GM21619 (cell line): ENCODE data around the gene MAML3.

Experiments used
- ATAC-seq: cut with Tn5 transposase; IDR thresholded peaks from one replicate; pipeline ENCODE4 v1.9.1; 2021; ENCODE audit not compliant: unreplicated experiment

Gene MAML3

DNA sequence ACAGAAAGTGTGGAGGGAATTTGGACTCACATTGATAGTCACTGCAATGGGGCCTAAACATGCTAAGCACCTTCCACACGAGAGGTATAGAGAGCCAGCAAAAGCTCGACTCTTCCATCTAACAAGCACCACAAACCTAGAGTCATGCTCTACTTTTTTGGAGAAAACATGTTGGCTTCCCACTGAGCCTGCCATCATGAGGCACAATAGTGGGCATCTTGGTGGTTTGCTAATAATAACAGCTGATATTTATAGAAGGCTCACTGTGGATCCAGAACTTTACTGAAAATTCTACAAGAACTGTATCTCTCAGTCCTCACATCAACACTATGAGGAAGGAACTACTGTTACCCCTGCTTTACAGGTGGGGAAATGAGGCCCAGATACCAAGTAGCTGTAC, 26.6 kb downstream of the MAML3 start:
- ATAC-seq = no peak

GRCh38 chr4:140126261-140126660, 27.7 kb downstream of the MAML3 start:
- ATAC-seq = no peak

DNA sequence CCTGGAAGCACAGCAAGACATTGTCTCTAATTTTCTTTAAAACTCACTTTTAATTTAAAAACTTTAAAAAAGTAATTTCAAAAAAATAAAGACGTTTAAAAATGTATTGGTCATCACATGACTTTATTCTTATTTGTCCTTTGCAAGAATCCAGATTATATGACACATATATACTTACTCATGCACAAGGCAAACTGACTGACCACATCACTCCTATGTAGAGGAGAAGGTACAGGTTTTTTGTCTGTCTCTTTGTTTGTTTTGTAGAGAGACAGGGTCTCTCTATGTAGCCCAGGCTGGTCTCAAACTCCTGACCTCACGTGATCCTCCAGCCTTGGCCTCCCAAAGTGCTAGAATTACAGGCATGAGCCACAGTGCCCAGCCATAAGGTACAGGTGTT, 28.6 kb downstream of the MAML3 start:
- ATAC-seq = no peak

GRCh38 chr4:140123666-140124377, 30.2 kb downstream of the MAML3 start:
- no peak for ATAC-seq

GRCh38 chr4:140122891-140123290, 31.1 kb downstream of the MAML3 start:
- ATAC-seq = no peak

DNA sequence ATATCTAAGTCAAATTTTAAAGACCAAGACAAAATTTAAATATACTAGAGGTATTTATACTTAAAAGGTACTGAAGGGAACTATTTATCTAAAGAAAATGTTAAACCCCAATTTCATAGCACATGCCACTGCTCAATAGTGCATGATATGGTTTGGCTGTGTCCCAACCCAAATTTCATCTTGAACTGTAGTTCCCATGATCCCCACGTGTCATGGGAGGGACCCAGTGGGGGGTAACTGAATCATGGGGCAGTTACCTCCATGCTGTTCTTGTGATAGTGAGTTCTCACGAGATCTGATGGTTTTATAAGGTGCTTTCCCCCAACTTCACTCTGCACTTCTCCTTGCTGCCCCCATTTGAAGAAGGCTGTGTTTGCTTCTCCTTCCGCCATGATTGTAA, 32.3 kb downstream of the MAML3 start:
- no peak for ATAC-seq

GRCh38 chr4:140118931-140119640, 34.9 kb downstream of the MAML3 start:
- no peak for ATAC-seq

GRCh38 chr4:140117947-140118346, 36.0 kb downstream of the MAML3 start:
- ATAC-seq = no peak

DNA sequence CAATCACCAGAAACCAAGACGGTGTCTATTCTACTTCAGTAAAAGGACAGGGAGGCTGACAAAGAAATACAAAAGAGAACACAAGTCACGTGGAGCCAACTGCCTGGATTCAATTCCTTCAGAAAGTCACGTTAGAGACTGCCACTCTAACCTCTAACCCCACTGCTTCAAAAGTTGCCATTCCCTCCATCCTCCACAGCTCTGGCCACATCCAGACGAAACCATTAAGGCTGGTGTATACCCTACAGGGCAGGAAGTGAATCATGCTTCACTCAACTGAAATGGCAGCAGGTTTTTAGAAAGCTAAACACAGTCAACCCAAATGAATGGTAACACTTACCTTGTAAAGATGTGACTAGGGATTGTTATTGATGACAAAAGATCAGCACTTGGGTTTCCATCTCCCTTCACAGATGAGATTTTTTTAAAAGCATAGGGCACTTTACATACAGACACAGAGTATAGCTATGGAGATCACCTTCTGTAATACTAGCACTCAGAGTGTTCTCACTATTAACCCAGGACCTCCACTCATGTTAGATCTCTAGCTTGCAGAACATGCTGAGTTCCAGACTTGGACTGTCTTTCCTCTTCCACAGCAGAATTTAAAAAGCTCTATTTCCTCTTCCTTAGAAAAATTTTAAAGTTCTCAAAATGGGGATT, 37.4 kb downstream of the MAML3 start:
- ATAC-seq = no peak

DNA sequence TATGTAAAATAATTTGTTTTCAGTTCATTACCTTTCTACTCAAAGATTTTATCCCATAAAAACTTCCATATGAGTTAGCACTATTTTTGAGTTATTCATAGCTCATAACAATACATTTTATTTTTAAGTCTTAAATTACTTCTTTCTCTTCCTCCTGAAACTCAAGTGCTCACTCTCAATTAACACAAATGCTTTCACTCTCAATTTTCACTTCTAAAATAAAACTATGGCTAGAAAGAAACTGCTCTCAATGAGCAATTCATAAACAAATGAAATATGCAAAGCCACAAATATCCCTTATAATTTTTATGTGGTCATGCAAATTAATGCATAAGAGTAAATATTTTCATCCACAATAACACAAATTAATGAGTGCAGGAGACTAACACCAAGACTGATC, 38.8 kb downstream of the MAML3 start:
- peak; percentile 59 for ATAC-seq

GRCh38 chr4:140113653-140114052, 40.3 kb downstream of the MAML3 start:
- peak; percentile 51 for ATAC-seq

- no peak for ATAC-seq
Measured at GRCh38 chr4:140112576-140112975, 41.4 kb downstream of the MAML3 start.

DNA sequence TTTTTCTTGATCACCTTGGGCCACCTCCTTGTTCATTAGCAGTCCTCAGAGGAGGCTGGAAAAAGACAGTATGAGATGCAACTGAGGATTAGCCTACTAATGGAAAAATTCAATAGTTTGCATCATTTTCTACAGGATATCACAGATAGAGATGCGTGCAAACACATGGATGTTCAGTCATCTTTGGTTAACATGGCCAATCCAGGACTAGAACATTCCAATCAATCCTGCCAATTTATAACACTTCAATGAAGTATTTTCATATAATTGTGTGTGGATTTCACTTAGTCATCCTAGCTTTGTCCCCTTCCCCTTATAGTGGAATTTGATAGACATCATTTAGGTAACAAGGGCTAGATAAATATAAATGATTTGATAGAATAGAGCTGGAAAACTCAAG, 42.7 kb downstream of the MAML3 start:
- no peak for ATAC-seq

- ATAC-seq = no peak
Measured at GRCh38 chr4:140110542-140111215, 43.3 kb downstream of the MAML3 start.

DNA sequence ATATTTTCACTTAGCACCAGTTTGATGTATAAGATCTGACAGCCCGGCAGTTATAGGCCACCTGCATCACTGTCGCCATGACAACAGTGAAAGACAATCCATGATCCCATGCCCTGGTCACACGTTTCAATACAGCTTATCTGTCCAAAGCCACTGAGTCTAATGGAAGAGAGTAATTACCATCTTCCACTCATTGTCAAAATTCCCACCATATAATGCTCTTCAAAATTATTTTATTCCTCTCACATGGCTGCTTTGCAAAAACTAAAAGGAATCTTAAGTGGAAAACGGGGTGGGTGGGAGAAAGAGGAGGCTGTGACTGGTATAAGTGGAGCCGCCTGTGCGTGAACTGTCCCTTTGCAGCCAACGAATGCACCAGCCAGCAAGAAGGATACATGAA, 44.2 kb downstream of the MAML3 start:
- no peak for ATAC-seq

- ATAC-seq = no peak
Measured at GRCh38 chr4:140109292-140109691, 44.7 kb downstream of the MAML3 start.

DNA sequence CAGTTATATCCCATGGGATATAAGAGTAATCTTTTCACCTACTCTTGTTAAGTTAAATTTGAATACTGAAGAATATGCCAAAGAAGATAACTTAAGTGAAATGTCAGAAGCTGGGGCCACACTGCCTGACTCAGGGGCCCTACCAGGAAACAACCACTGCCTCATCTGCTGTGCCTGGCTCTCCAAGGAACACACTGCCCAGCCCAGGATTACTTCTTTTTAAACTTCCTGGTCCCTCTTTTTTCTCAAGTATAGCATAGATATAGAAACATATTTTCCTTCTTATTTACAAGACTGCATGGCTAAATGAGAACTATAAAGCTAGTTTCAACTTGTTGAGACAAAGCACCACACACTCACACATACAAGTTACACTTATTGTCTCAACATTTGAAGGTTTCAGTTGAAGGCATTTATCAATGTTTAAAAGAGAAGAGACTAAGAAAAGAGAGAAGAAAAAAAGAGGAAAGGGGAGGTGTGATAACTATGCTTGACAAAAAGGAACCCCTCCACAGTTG, 45.2 kb downstream of the MAML3 start:
- ATAC-seq = no peak

- ATAC-seq = no peak
Measured at GRCh38 chr4:140108243-140108642, 45.7 kb downstream of the MAML3 start.

DNA sequence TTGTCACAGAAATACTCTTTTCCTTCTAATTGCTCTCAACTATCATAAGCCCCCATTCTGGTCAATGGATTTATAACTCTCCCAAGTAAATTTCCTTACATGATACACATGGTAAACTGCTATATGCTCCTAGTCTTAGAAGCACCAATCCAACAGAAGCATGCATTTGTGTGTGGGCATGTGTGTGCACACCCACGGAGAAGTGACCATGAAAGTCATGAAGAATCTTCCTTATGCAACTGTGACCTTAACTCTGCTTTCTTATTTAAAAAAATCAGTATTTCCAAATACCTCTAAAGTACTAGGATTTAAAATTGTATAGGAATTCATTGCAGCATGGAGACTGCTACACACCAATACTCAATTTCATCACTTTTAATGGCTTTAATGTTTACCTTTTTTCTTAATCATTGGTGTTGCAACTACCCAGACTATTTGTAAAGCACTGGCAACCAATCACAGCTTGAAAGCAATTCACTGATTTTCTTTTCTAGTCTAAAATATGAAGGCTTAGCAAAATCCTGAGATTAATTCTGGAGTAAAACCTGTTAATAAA, 47.6 kb downstream of the MAML3 start:
- no peak for ATAC-seq

DNA sequence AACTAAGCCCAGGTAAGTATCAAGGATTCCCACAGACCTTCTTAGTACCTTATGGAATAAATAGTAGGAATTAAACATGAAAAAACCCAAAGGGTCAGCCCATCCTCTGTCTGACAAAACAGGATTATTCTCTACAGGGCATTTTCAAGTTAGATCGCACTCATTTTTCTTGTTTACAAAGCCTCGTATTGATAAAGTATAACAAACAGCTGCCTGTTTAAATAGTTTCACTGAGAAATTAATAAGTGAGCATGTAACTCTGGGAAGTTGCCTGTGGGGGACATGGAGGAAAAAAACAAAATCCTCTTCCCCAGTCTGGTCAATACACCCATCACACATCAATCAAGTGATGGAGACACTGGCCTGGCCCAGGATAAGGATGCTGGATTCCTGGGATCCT, 48.5 kb downstream of the MAML3 start:
- no peak for ATAC-seq

- ATAC-seq = peak; percentile 89
Measured at GRCh38 chr4:140103676-140104075, 50.3 kb downstream of the MAML3 start.
